HEK293T (cell line): ENCODE data around the gene NHLH1.

Experiments used
- CTCF ChIA-PET: fragments of 350-600 bp; formaldehyde crosslinking; extraction: SDS; loops from one replicate; lab custom pipeline; 2021; ENCODE audit warnings: antibody characterized with exemption, inconsistent platforms; lab: Yijun Ruan, JAX
- POLR2A ChIA-PET: fragments of 350-600 bp; formaldehyde crosslinking; extraction: SDS; loops from one replicate; lab custom pipeline; 2020; ENCODE audit warnings: antibody characterized with exemption, inconsistent platforms; lab: Yijun Ruan, JAX
- DNase-seq: peaks from one replicate; pipeline ENCODE4 v3.0.0; 2012; ENCODE audit warnings: mixed read lengths; ENCODE audit errors: extremely low spot score
- ARNT ChIP-seq: fragments of 450-650 bp; IDR thresholded peaks from 2 replicates; pipeline ENCODE4 v1.6.1; 2017; ENCODE audit warnings: mild to moderate bottlenecking
- BHLHE40 ChIP-seq: fragments of 450-650 bp; IDR thresholded peaks from 2 replicates; pipeline ENCODE4 v1.6.1; 2016; ENCODE audit warnings: mild to moderate bottlenecking, moderate library complexity, borderline replicate concordance
- CTBP1 ChIP-seq: fragments of 450-650 bp; IDR thresholded peaks from 2 replicates; pipeline ENCODE4 v1.6.1; 2016; ENCODE audit warnings: borderline replicate concordance
- ELF4 ChIP-seq: fragments of 450-650 bp; IDR thresholded peaks from 2 replicates; pipeline ENCODE4 v1.6.1; 2017; ENCODE audit warnings: antibody characterized with exemption
- FOXA1 ChIP-seq: fragments of 450-650 bp; IDR thresholded peaks from 2 replicates; pipeline ENCODE4 v1.6.1; 2016; ENCODE audit warnings: mild to moderate bottlenecking
- FOXK2 ChIP-seq: fragments of 450-650 bp; IDR thresholded peaks from 2 replicates; pipeline ENCODE4 v1.6.1; 2016; ENCODE audit warnings: mild to moderate bottlenecking
- FOXM1 ChIP-seq: fragments of 450-650 bp; IDR thresholded peaks from 2 replicates; pipeline ENCODE4 v1.6.1; 2017; ENCODE audit warnings: mild to moderate bottlenecking, borderline replicate concordance
- HDGF ChIP-seq: fragments of 450-650 bp; IDR thresholded peaks from 2 replicates; pipeline ENCODE4 v1.6.1; 2017; ENCODE audit warnings: antibody characterized with exemption, borderline replicate concordance
- L3MBTL2 ChIP-seq: fragments of 450-650 bp; conservative IDR thresholded peaks from 2 replicates; pipeline ENCODE4 v1.6.1; 2016; ENCODE audit warnings: mild to moderate bottlenecking
- LEF1 ChIP-seq: fragments of 450-650 bp; IDR thresholded peaks from 2 replicates; pipeline ENCODE4 v1.6.1; 2017; ENCODE audit warnings: mild to moderate bottlenecking, borderline replicate concordance
- NFRKB ChIP-seq: fragments of 450-650 bp; IDR thresholded peaks from 2 replicates; pipeline ENCODE4 v1.6.1; 2016; ENCODE audit warnings: mild to moderate bottlenecking, moderate library complexity
- SP1 ChIP-seq: fragments of 450-650 bp; IDR thresholded peaks from 2 replicates; pipeline ENCODE4 v1.6.1; 2017
- SUZ12 ChIP-seq: fragments of 450-650 bp; IDR thresholded peaks from 2 replicates; pipeline ENCODE4 v1.6.1; 2016; ENCODE audit warnings: mild to moderate bottlenecking
- TARDBP ChIP-seq: fragments of 450-650 bp; IDR thresholded peaks from 2 replicates; pipeline ENCODE4 v1.6.1; 2016
- ZNF384 ChIP-seq: fragments of 450-650 bp; IDR thresholded peaks from 2 replicates; pipeline ENCODE4 v1.6.1; 2016
- TF ChIP-seq, protein P1 (sequence below): fragments of 450-650 bp; IDR thresholded peaks from 2 replicates; pipeline ENCODE4 v1.6.1; 2016

NHLH1 gene

DNA sequence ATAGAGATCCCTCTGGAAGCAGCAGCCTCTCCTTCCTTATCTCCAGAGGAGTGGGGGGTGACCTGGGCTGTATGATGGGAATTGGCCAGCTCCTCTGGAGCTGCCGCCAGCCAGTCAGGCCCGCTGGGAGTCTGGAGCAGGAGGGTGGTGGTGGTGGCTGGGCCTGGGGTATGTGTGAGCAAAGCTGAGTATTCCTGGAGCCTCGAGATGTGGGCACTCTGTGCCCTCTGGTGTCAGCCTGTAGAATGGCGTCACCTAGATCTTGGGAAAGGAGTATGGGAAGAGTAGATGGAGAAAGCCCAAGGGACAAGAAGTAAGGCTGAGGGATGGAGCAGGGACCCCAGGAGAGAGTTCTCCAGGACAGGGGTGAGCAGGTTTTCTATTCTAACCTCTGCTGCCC, 49.5 kb downstream of the NHLH1 start:
- peak; percentile 52 for DNase-seq
- POLR2A ChIA-PET, result no interaction called here

DNA sequence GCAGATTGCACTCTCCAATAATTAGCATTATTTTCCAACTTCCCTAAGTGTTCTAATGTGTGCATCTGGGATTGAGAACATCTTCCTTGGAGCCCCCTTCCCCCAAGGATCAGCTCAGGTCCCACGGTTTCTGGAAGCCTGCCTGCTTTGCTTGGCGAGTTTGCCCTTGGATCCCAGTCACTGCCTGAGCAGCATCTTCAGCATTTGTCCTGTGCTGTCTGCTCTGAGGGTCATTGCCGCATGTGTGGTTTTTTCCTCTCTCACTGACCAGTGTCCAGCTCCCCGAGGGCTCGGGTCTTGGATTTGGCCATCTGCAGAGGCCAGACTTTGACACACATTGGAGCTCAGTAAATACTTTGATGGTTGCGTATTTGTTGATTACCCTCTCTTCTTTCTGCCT, 51.6 kb downstream of the NHLH1 start:
- CTCF ChIA-PET, result no interaction called here
- no peak for DNase-seq
- POLR2A ChIA-PET, result no interaction called here
- TF ChIP-seq SP1 (no peak), FOXM1 (no peak), L3MBTL2 (no peak)

More for the DNA sequence above, 49.5 kb downstream of the NHLH1 start:
- TF ChIP-seq, protein P1, sequence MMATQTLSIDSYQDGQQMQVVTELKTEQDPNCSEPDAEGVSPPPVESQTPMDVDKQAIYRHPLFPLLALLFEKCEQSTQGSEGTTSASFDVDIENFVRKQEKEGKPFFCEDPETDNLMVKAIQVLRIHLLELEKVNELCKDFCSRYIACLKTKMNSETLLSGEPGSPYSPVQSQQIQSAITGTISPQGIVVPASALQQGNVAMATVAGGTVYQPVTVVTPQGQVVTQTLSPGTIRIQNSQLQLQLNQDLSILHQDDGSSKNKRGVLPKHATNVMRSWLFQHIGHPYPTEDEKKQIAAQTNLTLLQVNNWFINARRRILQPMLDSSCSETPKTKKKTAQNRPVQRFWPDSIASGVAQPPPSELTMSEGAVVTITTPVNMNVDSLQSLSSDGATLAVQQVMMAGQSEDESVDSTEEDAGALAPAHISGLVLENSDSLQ, result no peak
- no peak for TF ChIP-seq CTBP1
- CTCF ChIA-PET, result interaction anchor here (0.6 kb wide), 1 partner anchor 247 kb away, joined by 4 read pairs; no protein-coding TSS in a partner anchor

- CTCF ChIA-PET, result no interaction called here
Observed at GRCh38 chr1:160419150-160419837, 52.4 kb downstream of the NHLH1 start.

GRCh38 chr1:160419838-160420169, 52.9 kb downstream of the NHLH1 start:
- DNase-seq, result no peak
- ChIA-PET POLR2A (no interaction called here), CTCF (no interaction called here)
- no peak for TF ChIP-seq HDGF
- TF ChIP-seq, protein P1, result no peak
- no peak for TF ChIP-seq L3MBTL2
- no peak for TF ChIP-seq TARDBP
- no peak for TF ChIP-seq LEF1
- no peak for TF ChIP-seq ZNF384
- TF ChIP-seq SUZ12, result no peak
- TF ChIP-seq BHLHE40, result no peak
- TF ChIP-seq CTBP1, result no peak
- TF ChIP-seq FOXK2, result no peak
- TF ChIP-seq NFRKB, result no peak
- no peak for TF ChIP-seq FOXA1
- no peak for TF ChIP-seq FOXM1
- no peak for TF ChIP-seq ARNT

More at GRCh38 chr1:160419150-160419837, 52.4 kb downstream of the NHLH1 start:
- POLR2A ChIA-PET, result no interaction called here
- TF ChIP-seq HDGF (no peak), SUZ12 (no peak), L3MBTL2 (no peak), CTBP1 (no peak), ELF4 (no peak), LEF1 (no peak), FOXA1 (no peak)
- DNase-seq, result no peak

GRCh38 chr1:160420881-160421842, 54.3 kb downstream of the NHLH1 start:
- POLR2A ChIA-PET, result interaction anchor here (0.7 kb wide), 1 partner anchor 8 kb away, joined by 3 read pairs; no protein-coding TSS in a partner anchor
- CTCF ChIA-PET, result no interaction called here
- no peak for DNase-seq
- TF ChIP-seq ELF4 (no peak), CTBP1 (no peak), FOXM1 (no peak), BHLHE40 (no peak), SP1 (no peak), FOXK2 (no peak), L3MBTL2 (no peak)

DNA sequence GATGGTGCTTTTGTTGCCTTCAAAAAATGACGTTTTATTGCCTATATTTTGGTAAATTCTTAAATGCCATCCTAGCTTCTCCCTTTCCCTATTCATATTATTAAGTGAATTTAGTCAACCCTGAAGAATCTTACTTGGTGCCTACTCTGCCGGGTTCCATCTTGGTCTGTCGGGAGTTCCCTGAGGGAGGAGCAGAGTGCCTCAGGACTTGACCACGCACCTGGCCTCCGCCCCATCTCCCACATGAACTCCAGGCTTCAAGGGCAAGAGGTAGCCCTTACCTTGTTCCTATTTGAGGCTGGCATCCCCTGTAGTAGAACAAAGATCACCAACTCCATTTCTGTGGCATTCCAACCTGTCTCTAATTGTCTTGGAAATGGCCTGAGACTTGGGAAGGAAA, 55.0 kb downstream of the NHLH1 start:
- DNase-seq, result no peak
- CTCF ChIA-PET, result no interaction called here
- POLR2A ChIA-PET, result interaction anchor here (0.7 kb wide), 1 partner anchor 8 kb away, joined by 3 read pairs; no protein-coding TSS in a partner anchor
- TF ChIP-seq BHLHE40, result no peak
- TF ChIP-seq CTBP1, result no peak
- TF ChIP-seq NFRKB, result no peak
- TF ChIP-seq HDGF, result no peak
- TF ChIP-seq TARDBP, result no peak
- no peak for TF ChIP-seq SUZ12
- no peak for TF ChIP-seq ELF4
- no peak for TF ChIP-seq FOXK2
- TF ChIP-seq L3MBTL2, result no peak
- no peak for TF ChIP-seq FOXM1
- TF ChIP-seq ARNT, result no peak
